Keratinocyte (primary cell): ENCODE measurements around the gene AIG1. TPM values are rescaled to one million over a fixed set of nuclear protein-coding genes. Genes with fewer than 3 reads are reported as not detected.

Experiments used
- DNase-seq: peaks from one replicate; pipeline ENCODE4 v3.0.0-alpha.2; 2011; ENCODE audit warnings: low read depth, missing footprints, low spot score
- FAIRE-seq: peaks from 2 replicates; lab custom pipeline; 2011; peaks lifted over from hg19 to GRCh38; lab: Jason Lieb, UNC
- H2AFZ ChIP-seq: 2 replicates; pipeline ENCODE4 v1.6.0; 2012; ENCODE audit warnings: low read length, control low read depth, inconsistent platforms; ENCODE audit not compliant: control insufficient read depth
- H3K27ac ChIP-seq: 2 replicates; pipeline ENCODE4 v1.5.1; 2011; ENCODE audit warnings: low read length; ENCODE audit not compliant: control insufficient read depth, insufficient read depth
- H3K27me3 ChIP-seq: 3 replicates; pipeline ENCODE4 v1.6.0; 2011; ENCODE audit warnings: low read length; ENCODE audit not compliant: control insufficient read depth, insufficient read depth; ENCODE audit errors: extremely low read depth
- H3K36me3 ChIP-seq, 2 experiments: 2 replicates in 1 of 2; 3 replicates in 1 of 2; pipeline ENCODE4 v1.5.1; 2011; ENCODE audit warnings: low read length in 2 of 2, mild to moderate bottlenecking in 1 of 2; ENCODE audit not compliant: control insufficient read depth in 2 of 2, insufficient read depth in 2 of 2; ENCODE audit errors: extremely low read depth in 1 of 2
- H3K4me1 ChIP-seq: 3 replicates; pipeline ENCODE4 v1.5.1; 2011; ENCODE audit warnings: low read length; ENCODE audit not compliant: control insufficient read depth, insufficient read depth; ENCODE audit errors: extremely low read depth
- H3K4me2 ChIP-seq: 3 replicates; pipeline ENCODE4 v1.6.0; 2011; ENCODE audit warnings: low read depth, low read length; ENCODE audit not compliant: control insufficient read depth, insufficient read depth; ENCODE audit errors: extremely low read depth
- H3K4me3 ChIP-seq, 3 experiments: fragments of 200-600 bp in 1 of 3; sonication (generic) in 1 of 3; 2 replicates in 2 of 3; 3 replicates in 1 of 3; pipeline ENCODE4 v1.5.1; 2011 to 2016; ENCODE audit warnings: low read length in 3 of 3, mild to moderate bottlenecking in 3 of 3, control low read depth in 2 of 3, inconsistent platforms in 1 of 3, low read depth in 1 of 3, mixed read lengths in 1 of 3, mixed run types in 1 of 3, moderate library complexity in 1 of 3; ENCODE audit not compliant: control insufficient read depth in 2 of 3, insufficient read depth in 2 of 3; ENCODE audit errors: extremely low read depth in 1 of 3
- H3K79me2 ChIP-seq: 2 replicates; pipeline ENCODE4 v1.6.0; 2012; ENCODE audit warnings: low read length; ENCODE audit not compliant: control insufficient read depth, insufficient read depth
- H3K9ac ChIP-seq: 3 replicates; pipeline ENCODE4 v1.6.0; 2011; ENCODE audit warnings: low read length; ENCODE audit not compliant: control insufficient read depth, insufficient read depth; ENCODE audit errors: extremely low read depth
- H3K9me1 ChIP-seq: 3 replicates; pipeline ENCODE4 v1.6.0; 2011; ENCODE audit warnings: low read length; ENCODE audit not compliant: control insufficient read depth, insufficient read depth; ENCODE audit errors: extremely low read depth
- H3K9me3 ChIP-seq: 2 replicates; pipeline ENCODE4 v1.5.1; 2012; ENCODE audit warnings: low read depth, low read length; ENCODE audit not compliant: control insufficient read depth
- H4K20me1 ChIP-seq: 3 replicates; pipeline ENCODE4 v1.6.0; 2011; ENCODE audit warnings: low read length; ENCODE audit not compliant: control insufficient read depth, insufficient read depth; ENCODE audit errors: extremely low read depth
- CTCF ChIP-seq, 3 experiments: IDR thresholded peaks in 1 of 3; conservative IDR thresholded peaks in 1 of 3; optimal IDR thresholded peaks in 1 of 3; 2 replicates in 2 of 3; 3 replicates in 1 of 3; pipeline versions ENCODE3 to v1.5.1; 2011; ENCODE audit warnings: low read length in 3 of 3, mild to moderate bottlenecking in 3 of 3, moderate library complexity in 2 of 3, control low read depth in 1 of 3, inconsistent platforms in 1 of 3; ENCODE audit not compliant: insufficient read depth in 2 of 3; ENCODE audit errors: extremely low read depth in 1 of 3
- EZH2 ChIP-seq: IDR thresholded peaks from one replicate; pipeline ENCODE4 v1.6.1; 2012; ENCODE audit warnings: inconsistent platforms, mild to moderate bottlenecking, low read length, moderate library complexity
- dilution Hi-C: fragments of 300-500 bp; cut with MboI; formaldehyde crosslinking; loops from one replicate; pipeline ENCODE4 v1.7.0; 2020; ENCODE audit warnings: low sequenced_read_pairs; ENCODE audit not compliant: extremely low pct_ligation_motif_present
- polyA plus RNA-seq, 5 experiments: library from polyadenylated mRNA; depleted of rRNA in 3 of 5; stranded (reverse) in 3 of 5; stranded (forward) in 1 of 5; unstranded in 1 of 5; fragments of >200 nt; gene quantifications; 1 replicate in 1 of 5; 2 replicates in 3 of 5; 3 replicates in 1 of 5; pipeline versions ENCODE4 v1.2.1 to v1.2.3, GENCODE V29; 2011 to 2012; ENCODE audit warnings: missing spikeins in 2 of 5, low read depth in 1 of 5, low replicate concordance in 1 of 5

The AIG1 gene
- polyA plus RNA-seq, 1 donor (not counting 4 experiments of a cell fraction or from before 2014, with no cell fraction given): 77.1 TPM

- DNase-seq: no peak
- Histone ChIP-seq H4K20me1 (no peaks in the 10 kb centered on the region), H3K36me3 (peaks cover 0 to 3% of the 10 kb centered on the region in 2 experiments), H3K4me3 (no peak overlapping the region), H3K4me1 (no peaks in the 10 kb centered on the region), H2AFZ (no peak overlapping the region), H3K27ac (no peak overlapping the region), H3K27me3 (no peaks in the 10 kb centered on the region), H3K9me3 (no peaks in the 10 kb centered on the region), H3K9me1 (no peaks in the 10 kb centered on the region), H3K4me2 (no peak overlapping the region), H3K79me2 (no peaks in the 10 kb centered on the region), H3K9ac (no peak overlapping the region)
- FAIRE-seq: no peak
- dilution Hi-C loops: no loop called here
- no peak for TF ChIP-seq EZH2
- no peak for TF ChIP-seq CTCF (optimal IDR thresholded peaks at IDR 0.05 in 1 of 3, IDR thresholded peaks at IDR 0.05 in 1 of 3, conservative IDR thresholded peaks at IDR 0.05 in 1 of 3; ENCODE audit: extremely low read depth in 1 of 3, insufficient read depth in 2 of 3, low read length in 3 of 3)
Observed at GRCh38 chr6:143151381-143151780, 90.7 kb downstream of the AIG1 start.

- no peak for TF ChIP-seq CTCF (optimal IDR thresholded peaks at IDR 0.05 in 1 of 3, IDR thresholded peaks at IDR 0.05 in 1 of 3, conservative IDR thresholded peaks at IDR 0.05 in 1 of 3; ENCODE audit: extremely low read depth in 1 of 3, insufficient read depth in 2 of 3, low read length in 3 of 3)
- TF ChIP-seq EZH2: no peak
- Histone ChIP-seq H3K9me1 (no peaks in the 10 kb centered on the region), H3K27me3 (no peaks in the 10 kb centered on the region), H4K20me1 (no peaks in the 10 kb centered on the region), H3K9ac (no peak overlapping the region), H3K9me3 (no peaks in the 10 kb centered on the region), H3K36me3 (peaks cover 0 to 7% of the 10 kb centered on the region in 2 experiments), H3K79me2 (no peaks in the 10 kb centered on the region), H3K4me1 (peaks cover 26% of the 10 kb centered on the region), H3K27ac (no peak overlapping the region), H2AFZ (no peak overlapping the region), H3K4me3 (no peak overlapping the region), H3K4me2 (no peak overlapping the region)
- dilution Hi-C loops: no loop called here
- FAIRE-seq (no peak), DNase-seq (no peak)
Observed at GRCh38 chr6:143155681-143156080, 95.0 kb downstream of the AIG1 start.
